ENCODE measurements around the gene EHD1. TPM values are rescaled to one million over a fixed set of nuclear protein-coding genes. Genes with fewer than 3 reads are reported as not detected.
A peak's percentile ranks its signal among the peaks of the same experiment; 100 is the strongest.

The EHD1 gene
- total and polyA plus RNA-seq, 9 of the 15 experiments (the other 6 are each of a cell fraction or from before 2014, with no cell fraction given) = 0.46 to 65.0 (median 16.4) TPM

GRCh38 chr11:64885367-64886286 is 7.2 kb upstream of the EHD1 start (continued):
- TF ChIP-seq MNT (conservative IDR thresholded peaks at IDR 0.05) (peak; percentile 91 to 95), DEAF1 (CRISPR knock-in tag; IDR thresholded peaks at IDR 0.05) (0 out of 2 replicates have a peak, but pooled peaks have one; percentile 14), TAL1 (IDR thresholded peaks at IDR 0.05) (peak; percentile 60; the same call in 1 of the 2 replicates), TEAD1 (CRISPR knock-in tag; IDR thresholded peaks at IDR 0.05) (peak; percentile 21 to 46; a peak in 1 of 4 replicates), MIER1 (IDR thresholded peaks at IDR 0.05; ENCODE audit: low read depth) (no peak), NFE2L1 (tag; IDR thresholded peaks at IDR 0.05; ENCODE audit: borderline replicate concordance, low read depth) (no peak), SMARCE1 (IDR thresholded peaks at IDR 0.05) (peak; percentile 64; the same call in 1 of the 2 replicates), KDM2B (CRISPR knock-in tag; IDR thresholded peaks at IDR 0.05) (peak; percentile 34; the same call in 1 of the 2 replicates), MBD2 (IDR thresholded peaks at IDR 0.05; ENCODE audit: borderline replicate concordance, low read depth) (peak; percentile 51; the same call in 1 of the 2 replicates), FUS (optimal IDR thresholded peaks at IDR 0.05; ENCODE audit: low read depth, low read length) (no peak), C11orf30 (IDR thresholded peaks at IDR 0.05; ENCODE audit: low read depth) (peak; percentile 83), DMBX1 (CRISPR knock-in tag; IDR thresholded peaks at IDR 0.05; ENCODE audit: borderline replicate concordance) (peak; percentile 61; the same call in 1 of the 2 replicates), ZNF224 (CRISPR knock-in tag; IDR thresholded peaks at IDR 0.05) (0 out of 2 replicates have a peak, but pooled peaks have one; percentile 56), GTF2A2 (tag; IDR thresholded peaks at IDR 0.05) (no peak), ZNF449 (CRISPR knock-in tag; IDR thresholded peaks at IDR 0.05) (0 out of 2 replicates have a peak, but pooled peaks have one; percentile 22), HDAC8 (tag; IDR thresholded peaks at IDR 0.05) (no peak), JUN (IDR thresholded peaks at IDR 0.05; ENCODE audit: borderline replicate concordance, low read depth, low read length) (peak; percentile 87; the same call in 1 of the 2 replicates), JUN (CRISPR knock-in tag; IDR thresholded peaks at IDR 0.05; ENCODE audit: borderline replicate concordance) (no peak)

Data from K562 (cell line).